C4-2B (cell line): Measurements from ENCODE around the gene CNFN.

Experiments
- H3K27ac ChIP-seq: fragments of 450-650 bp; 2 replicates; pipeline ENCODE4 v1.5.1; 2017
- CTCF ChIP-seq: fragments of 450-650 bp; conservative IDR thresholded peaks from 2 replicates; pipeline ENCODE4 v1.5.1; 2017; ENCODE audit warnings: mild to moderate bottlenecking
- ZFX ChIP-seq: fragments of 450-650 bp; IDR thresholded peaks from 2 replicates; pipeline ENCODE4 v1.6.1; 2017

CNFN gene

GRCh38 chr19:42424712-42425131, 34.6 kb upstream of the CNFN start:
- TF ChIP-seq CTCF (no peak), ZFX (no peak)
- H3K27ac ChIP-seq, result no peak overlapping the region

- TF ChIP-seq ZFX (no peak), CTCF (no peak)
- H3K27ac ChIP-seq, result no peak overlapping the region
These were observed 34.2 kb upstream of the CNFN start for GRCh38 chr19:42424345-42424707.

GRCh38 chr19:42423462-42424344, 33.6 kb upstream of the CNFN start:
- H3K27ac ChIP-seq, result no peak overlapping the region
- TF ChIP-seq ZFX (no peak), CTCF (no peak)

GRCh38 chr19:42422901-42423461, 32.9 kb upstream of the CNFN start:
- no peak overlapping the region for H3K27ac ChIP-seq
- no peak for TF ChIP-seq ZFX
- TF ChIP-seq CTCF, result no peak

- TF ChIP-seq ZFX, result no peak
- TF ChIP-seq CTCF, result no peak
- H3K27ac ChIP-seq, result no peak overlapping the region
These were observed 32.2 kb upstream of the CNFN start for GRCh38 chr19:42422092-42422900.

- H3K27ac ChIP-seq, result peak overlapping the region; percentile 44
- TF ChIP-seq CTCF (no peak), ZFX (no peak)
These were observed 31.5 kb upstream of the CNFN start for GRCh38 chr19:42421591-42422031.

GRCh38 chr19:42421101-42421500, 31.0 kb upstream of the CNFN start:
- H3K27ac ChIP-seq, result peak overlapping the region; percentile 44
- TF ChIP-seq CTCF (no peak), ZFX (no peak)
